ENCODE data around the gene SLC26A1.

- no peak for TF ChIP-seq CTCF (IDR thresholded peaks at IDR 0.05 in 4 of 5, conservative IDR thresholded peaks at IDR 0.05 in 1 of 5)
- TF ChIP-seq POLR2A (IDR thresholded peaks at IDR 0.05), result no peak
Observed at GRCh38 chr4:970854-971520, 22.2 kb downstream of the SLC26A1 start.

Measured in gastrocnemius medialis (tissue), 4 donors.